HG03571 (cell line): ENCODE results near the gene HOXB2.
"Not testable (repeated sequence)": the region's sequence is repeated elsewhere in the genome, so short reads cannot be mapped to it uniquely, and the experiment has no call there.

Experiments
- ATAC-seq: cut with Tn5 transposase; IDR thresholded peaks from one replicate; pipeline ENCODE4 v1.9.1; 2021; ENCODE audit not compliant: unreplicated experiment

Gene HOXB2

GRCh38 chr17:48542114-48542656 is 2.7 kb downstream of the HOXB2 start:
- no peak for ATAC-seq

- no peak for ATAC-seq
Observed at GRCh38 chr17:48541577-48542113, 3.3 kb downstream of the HOXB2 start.

DNA sequence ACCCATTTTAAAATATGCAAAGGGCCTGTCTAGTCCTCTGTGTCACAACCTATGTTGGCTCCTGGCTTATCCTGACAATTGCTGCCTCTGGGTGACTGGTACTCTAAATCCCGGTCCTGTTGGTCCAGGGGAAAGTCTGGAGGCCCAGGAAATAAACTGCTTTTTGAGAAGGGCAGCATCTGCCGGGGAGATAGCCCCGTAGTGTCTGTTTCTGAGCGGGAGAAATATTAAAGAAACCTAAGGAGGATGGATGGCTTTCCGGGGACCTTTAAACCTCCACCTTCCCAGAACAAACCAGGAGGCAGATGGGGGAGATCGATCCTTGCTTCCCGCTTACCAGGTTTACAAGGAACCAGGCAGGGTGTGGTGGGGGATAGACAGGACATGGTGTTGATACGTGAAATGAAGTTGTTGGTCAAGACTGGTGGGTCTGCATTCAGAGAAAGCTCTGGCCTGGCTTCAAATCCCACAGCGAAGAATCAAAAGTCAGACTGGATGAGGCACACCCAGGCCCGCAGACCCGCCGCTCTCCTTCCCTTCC is 3.8 kb downstream of the HOXB2 start:
- no peak for ATAC-seq

GRCh38 chr17:48540213-48540612 is 4.7 kb downstream of the HOXB2 start:
- no peak for ATAC-seq

DNA sequence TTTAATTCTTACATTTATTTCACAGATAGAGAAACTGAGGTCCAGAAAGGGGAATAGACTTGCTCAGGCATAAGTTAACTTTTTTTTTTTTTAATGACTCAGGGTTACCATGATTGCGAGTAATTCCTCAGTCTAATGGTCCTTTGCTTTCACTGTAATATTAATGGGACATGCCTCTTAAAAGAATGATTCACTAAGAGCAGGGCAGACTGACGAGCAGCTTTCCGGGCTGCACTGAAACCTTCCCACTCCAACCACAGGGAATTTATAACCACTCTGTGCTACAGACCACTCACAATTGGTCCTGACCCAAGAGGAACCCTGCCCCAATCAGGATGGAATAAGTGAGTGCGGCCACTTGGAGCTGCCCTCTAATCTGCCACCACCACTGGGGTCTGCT is 5.7 kb downstream of the HOXB2 start:
- ATAC-seq: no peak

GRCh38 chr17:48537316-48537715 is 7.6 kb downstream of the HOXB2 start:
- no peak for ATAC-seq

DNA sequence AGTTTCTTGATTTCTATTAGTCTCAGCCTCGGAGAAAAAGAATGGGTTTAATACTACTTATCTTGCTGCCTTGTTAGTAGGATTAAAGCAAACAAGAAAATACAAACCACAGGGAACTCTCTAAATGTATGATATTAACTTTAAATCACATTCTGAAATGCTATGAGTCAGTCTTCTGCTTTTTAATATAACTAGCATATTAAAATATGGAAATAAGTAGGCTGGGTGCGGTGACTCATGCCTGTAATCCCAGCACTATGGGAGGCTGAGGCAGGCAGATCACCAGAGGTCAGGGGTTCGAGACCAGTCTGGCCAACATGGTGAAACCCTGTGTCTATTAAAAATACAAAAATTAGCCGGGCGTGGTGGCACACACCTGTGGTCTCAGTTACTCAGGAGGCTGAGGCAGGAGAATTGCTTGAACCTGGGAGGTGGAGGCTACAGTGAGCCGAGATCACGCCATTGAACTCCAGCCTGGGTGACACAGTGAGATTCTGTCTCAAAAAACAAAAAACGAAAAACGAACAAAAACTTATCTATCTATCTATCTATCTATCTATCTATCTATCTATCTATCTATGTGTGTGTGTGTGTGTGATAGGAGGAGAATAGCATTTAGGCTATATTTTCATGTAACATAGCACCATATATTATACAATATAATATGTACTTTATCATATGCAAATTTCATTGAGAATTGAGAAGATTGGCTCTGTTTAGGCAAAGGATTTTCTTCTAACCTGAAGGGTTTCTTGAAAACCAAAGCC is 8.9 kb downstream of the HOXB2 start:
- ATAC-seq: not testable (repeated sequence)

- no peak for ATAC-seq
Observed at GRCh38 chr17:48532261-48532660, 12.6 kb downstream of the HOXB2 start.

GRCh38 chr17:48530887-48531272 is 14.0 kb downstream of the HOXB2 start, which contains the start of gene HOXB1:
Gene HOXB1, minus strand, starts transcription at chr17:48531011. Its CDS starts 107 bp downstream, at chr17:48530904.
- no peak for ATAC-seq

DNA sequence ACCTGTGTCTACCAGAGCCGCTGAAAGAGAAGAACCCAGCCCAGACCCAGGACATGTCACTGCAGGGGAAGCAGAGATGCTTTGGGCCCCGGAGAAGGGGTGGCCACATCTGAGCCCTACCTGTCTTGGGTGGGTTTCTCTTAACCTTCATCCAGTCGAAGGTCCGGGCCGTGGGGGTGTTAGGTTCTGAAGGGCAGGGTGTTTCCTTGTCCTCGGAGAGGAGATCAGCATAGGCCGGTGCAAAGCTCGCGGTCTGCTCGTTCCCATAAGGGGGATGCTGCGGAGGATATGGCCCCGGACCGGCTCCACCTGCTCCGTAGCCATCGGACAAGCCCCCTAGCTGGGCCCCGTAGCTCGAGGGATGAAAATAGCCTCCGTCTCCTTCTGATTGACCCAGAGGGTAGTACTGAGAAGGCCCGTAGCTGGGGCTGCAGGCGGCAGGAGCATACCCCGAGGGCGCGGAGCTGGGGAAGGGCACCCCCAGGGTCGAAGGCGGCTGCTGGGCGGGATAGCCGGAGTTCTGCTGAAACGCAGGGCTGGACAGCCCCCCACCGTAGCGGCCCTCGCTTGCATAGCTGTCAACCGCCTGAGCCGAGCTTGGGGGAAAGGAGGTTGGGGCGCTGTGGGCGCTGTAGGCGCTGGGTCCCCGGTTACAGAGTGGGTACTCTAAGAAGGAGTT is 14.6 kb downstream of the HOXB2 start:
- no peak for ATAC-seq

GRCh38 chr17:48529683-48530009 is 15.3 kb downstream of the HOXB2 start:
- no peak for ATAC-seq

DNA sequence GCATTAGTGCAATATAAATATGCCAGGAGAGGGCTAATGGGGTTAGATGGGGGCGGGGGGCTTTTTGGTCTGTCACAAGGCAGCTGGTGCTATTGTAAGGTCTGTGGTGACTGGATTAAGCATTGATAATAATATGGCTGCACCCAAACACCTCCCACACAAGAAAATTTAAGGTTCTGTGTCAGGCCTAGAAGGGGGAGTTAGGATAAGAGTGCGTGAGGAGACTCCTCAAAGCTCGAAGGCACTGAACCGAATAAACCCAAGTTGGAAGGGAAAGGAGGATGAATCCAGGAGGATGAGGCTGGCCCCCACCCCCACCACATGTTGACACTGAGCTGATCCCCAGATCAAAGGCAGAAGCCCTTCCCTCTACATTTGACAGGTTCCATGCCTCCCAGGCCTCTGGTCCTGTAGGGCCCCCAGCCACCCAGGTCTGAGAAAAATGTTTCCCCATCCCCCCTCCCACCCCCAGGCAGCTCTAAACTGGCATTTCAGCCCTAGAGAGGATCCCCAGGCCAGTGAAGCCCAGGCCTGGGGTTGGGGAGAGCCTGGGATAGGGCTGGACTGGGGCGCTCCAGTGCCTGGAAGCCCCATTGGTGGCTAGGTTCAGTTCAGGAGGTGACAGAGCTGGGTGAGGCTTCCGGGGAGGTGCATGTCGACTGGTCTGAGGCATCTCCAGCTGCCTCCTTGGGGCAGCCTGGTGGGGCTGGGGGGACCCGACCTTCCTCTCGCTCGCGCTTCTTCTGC is 15.8 kb downstream of the HOXB2 start:
- ATAC-seq: no peak

DNA sequence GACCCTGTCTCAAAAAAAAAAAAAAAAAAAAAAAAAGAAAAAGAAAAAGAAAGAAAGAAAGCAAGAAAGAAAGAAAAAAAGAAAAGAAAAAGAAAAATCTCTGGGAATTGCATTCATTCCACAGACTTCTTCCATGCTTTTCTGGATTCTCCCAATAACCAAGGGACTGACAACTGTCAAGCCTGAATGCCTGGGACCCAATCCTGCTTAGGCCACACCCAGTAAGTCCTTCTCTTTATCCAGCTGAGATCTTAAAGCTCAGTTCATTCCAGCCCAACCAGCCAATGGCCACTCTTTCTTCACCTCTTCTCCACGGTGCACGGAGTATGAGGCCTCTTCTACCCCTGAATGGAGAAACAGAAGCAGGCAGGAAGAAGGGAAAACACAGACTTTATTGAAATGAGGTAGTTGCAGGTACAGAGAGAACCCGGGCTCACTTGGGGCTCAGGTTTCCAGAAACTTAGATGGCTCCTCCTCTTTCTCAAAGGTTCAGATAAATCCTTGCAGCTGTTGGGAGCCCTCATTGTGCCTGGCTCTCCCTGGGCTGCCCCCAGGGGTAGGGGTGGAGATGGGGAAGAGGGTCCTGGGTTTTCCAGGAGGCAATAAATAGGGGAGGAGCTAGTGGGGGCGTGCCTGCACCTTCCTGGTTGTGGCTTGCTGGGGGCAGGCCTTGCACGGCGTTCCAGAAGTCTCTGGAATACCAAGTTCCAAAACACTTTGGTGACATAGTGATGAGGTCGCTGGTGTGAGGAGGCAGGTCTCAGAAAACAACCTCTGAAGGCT is 16.6 kb downstream of the HOXB2 start:
- ATAC-seq: no peak

DNA sequence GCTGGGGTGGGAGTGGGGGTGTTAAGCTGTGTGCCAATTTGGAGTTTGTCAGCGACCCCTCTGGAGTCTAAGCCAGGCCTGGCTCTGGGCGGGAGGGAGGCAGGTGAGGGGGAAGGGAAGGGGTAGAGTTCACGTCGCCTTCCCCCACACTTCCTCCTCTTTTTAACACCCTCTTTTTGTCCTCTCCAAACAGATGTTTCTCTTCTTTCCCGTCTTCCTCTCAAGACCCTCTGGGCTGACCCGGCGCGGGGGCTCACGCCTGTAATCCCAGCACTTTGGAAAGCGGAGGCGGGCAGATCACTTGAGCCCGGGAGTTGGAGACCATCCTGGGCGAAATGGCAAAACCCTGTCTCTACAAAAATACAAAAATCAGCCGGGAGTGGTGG is 17.4 kb downstream of the HOXB2 start:
- no peak for ATAC-seq

- ATAC-seq: no peak
Observed at GRCh38 chr17:48526608-48527546, 18.0 kb downstream of the HOXB2 start.

- ATAC-seq: no peak
Observed at GRCh38 chr17:48523010-48523409, 21.9 kb downstream of the HOXB2 start.

GRCh38 chr17:48522031-48522653 is 22.8 kb downstream of the HOXB2 start:
- no peak for ATAC-seq

DNA sequence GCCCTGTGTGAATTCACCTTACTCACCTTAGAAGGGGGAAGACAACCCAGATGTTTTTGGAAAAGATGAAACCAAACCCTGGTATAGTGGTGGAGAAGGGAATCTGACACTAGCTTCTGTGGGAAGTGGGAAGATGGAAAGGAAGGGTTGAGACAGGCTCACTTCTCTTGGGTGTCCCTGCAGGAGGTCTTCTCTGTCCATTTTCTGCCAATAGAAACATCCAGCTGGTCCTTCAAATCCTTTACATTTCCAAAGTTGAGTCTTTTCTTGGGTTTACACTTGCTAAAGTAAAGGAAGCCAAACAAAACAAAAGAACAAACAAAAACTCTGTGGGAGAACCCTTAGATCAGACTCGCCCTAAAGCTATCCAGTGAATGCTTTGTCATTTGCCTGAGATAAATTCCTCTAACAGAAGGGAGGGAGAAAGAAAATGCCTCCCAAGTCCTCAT is 24.3 kb downstream of the HOXB2 start:
- no peak for ATAC-seq

DNA sequence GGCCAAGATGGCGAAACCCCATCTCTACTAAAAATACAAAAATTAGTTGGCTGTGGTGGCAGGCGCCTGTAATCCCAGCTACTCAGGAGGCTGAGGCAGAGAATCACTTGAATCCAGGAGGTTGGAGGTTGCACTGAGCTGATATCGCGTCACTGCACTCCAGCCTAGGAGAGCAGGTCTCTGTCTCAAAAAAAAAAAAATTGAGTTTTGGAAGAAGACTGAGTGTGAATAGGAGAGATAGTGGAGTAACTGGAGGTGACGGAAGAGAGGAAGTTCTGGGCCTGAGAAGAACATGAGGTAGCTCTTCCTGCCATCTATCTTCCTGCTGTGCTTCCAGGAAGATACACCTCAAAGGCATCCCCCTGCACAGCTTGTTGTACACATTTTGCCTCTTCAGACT is 25.5 kb downstream of the HOXB2 start:
- no peak for ATAC-seq
